AG04449 (cell line): ENCODE measurements around the gene ALG1L2.
"Not testable (repeated sequence)": the region's sequence is repeated elsewhere in the genome, so short reads cannot be mapped to it uniquely, and the experiment has no call there.

Experiments
- CTCF ChIA-PET: fragments of 350-600 bp; formaldehyde crosslinking; extraction: SDS; loops from one replicate; lab custom pipeline; 2021; ENCODE audit warnings: antibody characterized with exemption; lab: Yijun Ruan, JAX
- POLR2A ChIA-PET: fragments of 400-600, 350-600 bp; formaldehyde crosslinking; extraction: SDS; loops from one replicate; lab custom pipeline; 2020; ENCODE audit warnings: antibody characterized with exemption, inconsistent platforms; lab: Yijun Ruan, JAX
- DNase-seq: peaks from one replicate; pipeline ENCODE4 v3.0.0-alpha.2; 2010; ENCODE audit warnings: low read depth, low spot score
- H3K4me3 ChIP-seq: 2 replicates; pipeline ENCODE4 v1.5.1; 2011; ENCODE audit warnings: low read depth, mild to moderate bottlenecking, control low read depth, low read length
- TF ChIP-seq, protein P1 (sequence below): IDR thresholded peaks from one replicate; pipeline ENCODE4 v1.5.1; 2011; ENCODE audit warnings: mild to moderate bottlenecking, moderate library complexity, low read length, control low read depth, inconsistent platforms; ENCODE audit not compliant: insufficient read depth; ENCODE audit errors: missing control alignments

The ALG1L2 gene, protein sequence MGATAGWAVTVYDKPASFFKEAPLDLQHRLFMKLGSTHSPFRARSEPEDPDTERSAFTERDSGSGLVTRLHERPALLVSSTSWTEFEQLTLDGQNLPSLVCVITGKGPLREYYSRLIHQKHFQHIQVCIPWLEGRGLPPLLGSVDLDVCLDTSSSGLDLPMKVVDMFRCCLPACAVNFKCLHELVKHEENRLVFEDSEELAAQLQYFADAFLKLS

DNA sequence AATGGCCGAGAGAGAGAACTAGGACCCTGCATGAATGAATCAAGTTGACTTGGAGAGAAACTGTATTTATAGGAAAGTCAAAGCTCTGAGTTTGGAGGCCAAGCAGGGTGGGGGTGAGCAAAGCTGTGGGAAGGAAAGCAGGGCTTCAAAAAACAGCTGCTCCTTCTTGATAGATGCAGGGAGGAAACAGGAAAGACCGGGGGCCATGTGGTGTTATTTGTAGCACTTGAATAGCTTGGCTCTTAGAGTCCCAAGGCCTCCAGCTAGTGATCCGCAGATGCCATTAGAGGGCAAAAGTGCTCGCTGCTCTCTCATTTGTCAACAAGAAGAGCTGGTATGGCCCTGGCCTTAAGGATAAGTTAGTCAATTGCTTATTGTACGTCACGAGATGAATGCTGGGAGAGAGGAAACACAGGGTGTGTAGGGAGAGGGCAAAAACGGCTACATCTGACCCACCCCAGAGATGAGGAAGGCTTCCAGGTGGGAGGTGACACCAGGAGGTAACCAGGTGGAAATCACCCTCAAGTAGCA lies at the start of gene ALG1L2:
TSS of gene ALG1L2 (plus strand) at position 481 of the 531 bp plus-strand sequence. CDS start 186 bp downstream, outside the sequence.
- H3K4me3 ChIP-seq = no peak within 1 kb of the TSS
- no peak for DNase-seq
- ChIA-PET CTCF (no interaction called here), POLR2A (no interaction called here)
- TF ChIP-seq, protein P1, sequence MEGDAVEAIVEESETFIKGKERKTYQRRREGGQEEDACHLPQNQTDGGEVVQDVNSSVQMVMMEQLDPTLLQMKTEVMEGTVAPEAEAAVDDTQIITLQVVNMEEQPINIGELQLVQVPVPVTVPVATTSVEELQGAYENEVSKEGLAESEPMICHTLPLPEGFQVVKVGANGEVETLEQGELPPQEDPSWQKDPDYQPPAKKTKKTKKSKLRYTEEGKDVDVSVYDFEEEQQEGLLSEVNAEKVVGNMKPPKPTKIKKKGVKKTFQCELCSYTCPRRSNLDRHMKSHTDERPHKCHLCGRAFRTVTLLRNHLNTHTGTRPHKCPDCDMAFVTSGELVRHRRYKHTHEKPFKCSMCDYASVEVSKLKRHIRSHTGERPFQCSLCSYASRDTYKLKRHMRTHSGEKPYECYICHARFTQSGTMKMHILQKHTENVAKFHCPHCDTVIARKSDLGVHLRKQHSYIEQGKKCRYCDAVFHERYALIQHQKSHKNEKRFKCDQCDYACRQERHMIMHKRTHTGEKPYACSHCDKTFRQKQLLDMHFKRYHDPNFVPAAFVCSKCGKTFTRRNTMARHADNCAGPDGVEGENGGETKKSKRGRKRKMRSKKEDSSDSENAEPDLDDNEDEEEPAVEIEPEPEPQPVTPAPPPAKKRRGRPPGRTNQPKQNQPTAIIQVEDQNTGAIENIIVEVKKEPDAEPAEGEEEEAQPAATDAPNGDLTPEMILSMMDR = no peak

DNA sequence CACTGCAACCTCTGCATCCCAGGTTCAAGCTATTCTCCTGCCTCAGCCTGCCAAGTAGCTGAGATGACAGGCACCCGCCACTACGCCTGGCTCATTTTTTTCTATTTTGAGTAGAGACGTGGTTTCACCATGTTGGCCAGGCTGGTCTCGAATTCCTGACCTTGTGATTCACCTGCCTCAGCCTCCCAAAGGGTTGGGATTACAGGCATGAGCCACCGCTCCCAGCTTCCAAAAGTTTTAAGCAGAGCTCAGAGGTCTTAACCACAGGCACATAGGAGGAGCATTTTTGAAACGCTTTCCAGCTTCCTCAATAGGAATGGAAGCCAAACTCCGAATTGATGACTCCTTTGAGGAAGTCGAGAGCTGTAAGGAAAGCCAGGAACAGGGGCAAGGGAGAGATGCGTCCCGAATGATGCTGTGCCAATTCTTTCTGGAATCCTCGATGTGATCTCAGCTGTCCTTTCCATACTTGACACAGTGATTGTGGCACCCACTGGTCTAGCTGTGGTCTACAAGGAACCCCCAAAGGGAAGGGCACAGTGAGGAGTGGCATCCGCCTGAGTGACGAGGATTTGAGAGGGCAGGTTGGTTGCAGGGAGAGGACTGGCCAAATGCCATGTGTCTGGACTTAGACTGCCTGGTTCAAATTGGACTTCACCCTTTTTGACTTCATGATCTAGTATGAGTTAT lies 44.4 kb upstream of the ALG1L2 start:
- DNase-seq = peak; percentile 23
- H3K4me3 ChIP-seq, CTCF ChIA-PET, POLR2A ChIA-PET: not testable (repeated sequence)

DNA sequence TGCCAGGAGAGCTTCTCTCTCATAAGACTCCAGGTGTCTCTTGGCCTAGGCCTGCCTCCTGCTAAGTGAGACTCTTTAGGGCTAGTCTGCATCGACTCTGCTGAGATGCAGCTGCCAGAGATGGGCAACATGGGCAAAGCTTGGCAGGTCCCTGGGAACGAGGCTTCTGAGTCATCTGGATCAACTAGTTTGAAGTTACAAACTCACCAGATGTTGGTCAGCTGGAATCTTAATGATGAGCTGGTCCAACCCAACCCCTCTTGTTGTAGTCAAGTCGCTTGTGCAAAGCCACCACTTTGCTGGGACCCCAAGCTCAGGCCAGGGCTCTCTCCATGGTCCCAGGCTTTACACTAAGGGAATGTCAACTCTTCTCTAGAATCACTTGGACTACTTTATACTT lies 38.9 kb upstream of the ALG1L2 start:
- CTCF ChIA-PET, DNase-seq, H3K4me3 ChIP-seq, POLR2A ChIA-PET: not testable (repeated sequence)

DNA sequence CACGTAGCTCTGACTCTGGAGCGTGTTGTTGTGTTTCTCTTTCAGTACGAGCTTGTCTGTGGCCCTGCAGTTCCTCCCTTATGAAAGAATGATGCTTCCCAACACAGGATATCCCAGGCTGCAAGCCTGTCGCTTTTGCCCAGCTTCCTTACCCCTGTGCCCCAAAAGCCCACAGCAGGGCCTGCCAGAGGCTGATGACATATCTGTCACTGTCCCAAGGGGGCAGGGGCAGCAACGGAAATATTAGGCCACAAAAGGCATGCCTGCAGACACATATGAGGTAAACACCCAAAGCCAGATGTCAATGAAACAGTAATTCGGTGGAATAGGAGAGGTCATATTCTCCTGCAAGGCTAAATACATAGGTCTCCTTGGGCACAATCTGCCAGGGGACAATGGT lies 38.0 kb upstream of the ALG1L2 start:
- POLR2A ChIA-PET, DNase-seq, CTCF ChIA-PET, H3K4me3 ChIP-seq: not testable (repeated sequence)

DNA sequence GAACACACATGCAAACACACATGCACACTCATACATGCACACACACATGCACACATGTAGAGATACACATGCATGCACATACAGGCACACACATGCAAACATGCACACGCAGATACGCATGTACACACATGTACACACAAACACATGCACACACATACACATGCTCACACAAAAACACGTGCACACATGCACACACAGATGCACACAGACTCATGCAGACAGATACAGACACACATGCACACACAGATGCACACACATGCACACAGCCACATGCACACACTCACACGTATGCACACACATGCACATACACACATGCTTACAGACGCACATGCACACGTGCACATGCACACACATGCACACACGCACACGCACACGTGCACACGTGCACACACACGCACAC lies 37.3 kb upstream of the ALG1L2 start:
- no peak for DNase-seq
- H3K4me3 ChIP-seq = no peak overlapping the region
- POLR2A ChIA-PET = no interaction called here
- TF ChIP-seq, protein P1 = no peak
- CTCF ChIA-PET = no interaction called here

DNA sequence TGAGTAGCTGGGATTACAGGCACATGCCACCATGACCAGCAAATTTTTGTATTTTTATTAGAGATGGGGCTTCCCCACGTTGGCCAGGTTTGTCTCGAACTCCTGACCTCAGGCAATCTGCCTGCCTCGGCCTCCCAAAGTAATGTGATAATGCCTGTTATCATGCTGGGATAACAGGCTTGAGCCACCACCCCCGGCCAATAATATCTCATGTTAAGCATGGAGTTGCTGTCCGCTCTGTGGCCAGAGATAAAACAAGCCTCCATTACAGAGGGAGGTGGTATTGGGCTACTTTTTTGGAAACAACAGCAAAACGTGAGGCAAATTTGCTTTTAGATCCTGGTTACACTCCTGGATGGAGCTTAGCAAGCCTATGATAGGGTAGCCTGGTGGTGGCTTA lies 32.9 kb upstream of the ALG1L2 start:
- ChIA-PET POLR2A (no interaction called here), CTCF (no interaction called here)
- no peak for DNase-seq
- no peak overlapping the region for H3K4me3 ChIP-seq
- TF ChIP-seq, protein P1 = no peak

DNA sequence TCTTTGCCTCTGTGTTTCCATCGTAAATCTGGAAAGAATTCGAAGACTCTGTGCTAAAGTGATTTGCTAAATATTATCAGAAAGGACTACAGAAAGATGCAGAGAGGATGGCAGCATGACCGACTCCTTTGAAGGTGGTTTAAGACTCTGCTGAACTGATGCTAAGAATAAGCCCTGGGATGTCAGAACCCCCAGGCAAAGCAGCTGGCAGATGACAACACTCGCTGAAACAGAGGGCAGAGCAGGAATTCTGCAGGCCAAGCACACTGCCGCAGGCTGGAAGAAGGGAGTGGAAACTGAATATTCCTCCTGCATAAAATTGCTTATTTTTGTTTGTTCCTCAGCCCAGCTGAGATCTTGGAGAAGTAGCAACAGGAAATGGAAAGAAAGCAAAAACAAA lies 29.3 kb upstream of the ALG1L2 start:
- DNase-seq, POLR2A ChIA-PET, CTCF ChIA-PET, H3K4me3 ChIP-seq: not testable (repeated sequence)

DNA sequence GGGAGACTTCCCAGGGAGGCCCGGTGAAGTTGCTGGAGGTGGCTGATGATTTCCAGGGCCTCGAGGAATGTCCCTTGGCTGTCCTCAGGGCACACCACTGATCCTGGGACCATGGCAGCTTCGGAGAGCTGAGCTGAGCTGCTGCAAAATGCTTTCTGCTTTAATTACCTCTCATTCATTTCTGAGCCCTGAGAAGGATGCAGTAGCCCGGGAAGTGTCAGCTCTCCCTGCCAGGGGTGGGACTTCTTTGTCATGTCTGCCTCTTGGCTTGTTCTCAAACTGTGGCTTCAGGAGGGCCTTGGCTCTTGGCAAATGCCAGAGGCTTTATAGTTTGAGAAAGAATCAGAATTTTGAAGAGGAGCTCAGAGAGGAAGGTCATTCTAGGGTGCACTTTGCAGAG lies 28.7 kb upstream of the ALG1L2 start:
- DNase-seq, CTCF ChIA-PET: not testable (repeated sequence)

DNA sequence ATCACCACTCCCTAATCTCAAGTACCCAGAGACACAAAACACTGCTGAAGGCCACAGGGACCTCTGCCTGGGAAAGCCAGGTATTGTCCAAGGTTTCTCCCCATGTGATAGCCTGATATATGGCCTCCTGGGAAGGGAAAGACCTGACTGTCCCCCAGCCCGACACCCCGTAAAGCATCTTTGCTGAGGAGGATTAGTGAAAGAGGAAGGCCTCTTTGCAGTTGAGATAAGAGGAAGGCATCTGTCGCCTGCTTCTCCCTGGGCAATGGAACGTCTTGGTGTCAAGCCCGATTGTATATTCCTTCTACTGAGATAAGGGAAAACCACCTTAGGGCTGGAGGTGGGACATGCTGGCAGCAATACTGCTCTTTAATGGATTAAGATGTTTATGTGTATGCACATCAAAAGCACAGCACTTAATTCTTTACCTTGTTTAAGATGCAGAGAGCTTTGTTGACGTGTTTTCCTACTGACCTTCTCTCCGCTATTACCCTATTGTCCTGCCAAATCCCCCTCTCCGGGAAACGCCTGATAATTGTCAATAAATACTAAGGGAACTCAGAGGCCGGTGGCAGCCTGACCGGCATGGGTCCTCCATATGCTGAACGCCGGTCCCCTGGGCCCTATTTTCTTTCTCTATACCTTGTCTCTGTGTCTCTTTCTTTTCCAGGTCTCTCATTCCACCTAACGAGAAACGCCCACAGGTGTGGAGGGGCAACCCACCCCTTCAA lies 23.9 kb upstream of the ALG1L2 start:
- CTCF ChIA-PET = not testable (repeated sequence)

More for the DNA sequence above, 28.7 kb upstream of the ALG1L2 start:
- H3K4me3 ChIP-seq, POLR2A ChIA-PET: not testable (repeated sequence)

DNA sequence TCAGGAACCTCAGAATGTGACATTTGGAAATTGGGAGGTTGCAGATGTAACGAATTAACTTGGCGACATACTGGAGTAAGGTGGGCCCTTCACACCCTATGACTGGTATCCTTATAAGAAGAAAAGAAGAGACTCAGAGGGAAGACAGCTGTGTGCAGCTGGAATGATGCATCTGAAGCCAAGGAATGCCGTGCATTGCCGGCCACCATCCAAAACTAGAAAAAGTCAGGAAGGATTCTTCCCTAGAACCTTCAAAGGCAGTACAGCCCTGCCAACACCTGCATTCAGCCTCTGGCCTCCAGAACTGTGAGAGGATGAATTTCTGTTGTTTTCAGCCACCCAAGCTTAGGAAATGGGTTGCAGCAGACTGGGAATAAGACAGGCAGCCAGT lies 23.4 kb upstream of the ALG1L2 start:
- H3K4me3 ChIP-seq, POLR2A ChIA-PET, CTCF ChIA-PET, DNase-seq: not testable (repeated sequence)

More for the DNA sequence above, 23.9 kb upstream of the ALG1L2 start:
- H3K4me3 ChIP-seq, DNase-seq, POLR2A ChIA-PET: not testable (repeated sequence)

DNA sequence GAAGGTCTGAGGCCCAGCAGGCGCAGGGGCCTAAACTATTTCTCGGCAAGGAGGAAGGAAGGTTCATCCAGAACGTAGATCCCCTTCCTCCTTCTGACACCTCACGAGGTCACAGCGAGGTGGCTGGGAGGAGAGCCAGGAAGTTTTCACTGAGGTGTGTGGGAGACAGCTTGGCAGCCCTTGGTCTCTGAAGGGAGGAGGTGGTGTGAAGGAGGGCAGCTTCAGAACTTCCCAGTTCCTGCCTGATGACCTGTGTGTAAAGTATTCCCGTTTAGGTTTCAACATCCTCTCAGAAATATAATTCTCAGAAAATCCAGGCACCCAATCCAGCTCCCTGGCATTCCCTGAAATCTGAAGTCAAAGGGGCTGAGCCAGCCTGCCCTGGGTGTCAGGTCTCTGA lies 22.9 kb upstream of the ALG1L2 start:
- CTCF ChIA-PET, DNase-seq, POLR2A ChIA-PET, H3K4me3 ChIP-seq: not testable (repeated sequence)

DNA sequence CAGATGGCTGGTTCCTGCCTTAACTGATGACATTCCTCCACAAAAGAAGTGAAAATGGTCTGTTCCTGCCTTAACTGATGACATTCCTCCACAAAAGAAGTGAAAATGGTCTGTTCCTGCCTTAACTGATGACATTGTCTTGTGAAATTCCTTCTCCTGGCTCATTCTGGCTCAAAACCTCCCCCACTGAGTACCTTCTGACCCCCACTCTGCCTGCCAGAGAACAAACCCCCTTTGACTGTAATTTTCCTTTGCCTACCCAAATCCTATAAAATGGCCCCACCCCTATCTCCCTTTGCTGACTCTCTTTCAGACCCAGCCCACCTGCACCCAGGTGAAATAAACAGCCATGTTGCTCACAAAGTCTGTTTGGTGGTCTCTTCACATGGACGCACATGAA lies 22.5 kb upstream of the ALG1L2 start:
- CTCF ChIA-PET, DNase-seq, POLR2A ChIA-PET, H3K4me3 ChIP-seq: not testable (repeated sequence)
